A673 (cell line): Measurements from ENCODE around the gene ADAM10.

Experiments used
- EZH2 ChIP-seq: fragments of 200-600 bp; sonication (generic); IDR thresholded peaks from 2 replicates; pipeline ENCODE4 v1.6.1; 2017; ENCODE audit warnings: borderline replicate concordance, low read depth, mild to moderate bottlenecking, mixed read lengths, antibody characterized with exemption, low read length; ENCODE audit not compliant: poor library complexity, severe bottlenecking
- TF ChIP-seq, protein P1 (sequence below): fragments of 300-800, 200-600 bp; sonication (generic); conservative IDR thresholded peaks from 2 replicates; pipeline ENCODE4 v1.5.1; 2017; ENCODE audit warnings: low read depth, mild to moderate bottlenecking, antibody characterized with exemption, low read length, moderate library complexity, mixed read lengths

DNA sequence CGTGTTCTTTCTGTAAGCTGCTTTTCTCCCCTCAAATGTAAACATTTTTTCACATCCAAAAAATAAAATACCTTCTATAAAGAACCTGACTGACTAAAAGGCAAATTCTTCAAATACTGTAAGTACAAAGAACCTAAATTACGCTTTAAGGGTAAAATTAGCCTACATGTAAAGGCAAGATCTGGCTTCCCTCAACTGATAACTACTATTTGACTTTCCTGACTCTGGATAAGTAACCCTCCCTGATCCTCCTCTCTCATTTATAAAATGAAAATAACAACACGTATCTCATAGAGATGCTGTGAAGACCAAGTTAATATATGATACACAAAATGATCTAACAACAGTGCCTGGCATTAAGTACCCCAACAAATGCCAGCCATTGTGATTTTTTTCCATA lies 12.2 kb downstream of the ADAM10 start:
- no peak for TF ChIP-seq EZH2
- TF ChIP-seq, protein P1, sequence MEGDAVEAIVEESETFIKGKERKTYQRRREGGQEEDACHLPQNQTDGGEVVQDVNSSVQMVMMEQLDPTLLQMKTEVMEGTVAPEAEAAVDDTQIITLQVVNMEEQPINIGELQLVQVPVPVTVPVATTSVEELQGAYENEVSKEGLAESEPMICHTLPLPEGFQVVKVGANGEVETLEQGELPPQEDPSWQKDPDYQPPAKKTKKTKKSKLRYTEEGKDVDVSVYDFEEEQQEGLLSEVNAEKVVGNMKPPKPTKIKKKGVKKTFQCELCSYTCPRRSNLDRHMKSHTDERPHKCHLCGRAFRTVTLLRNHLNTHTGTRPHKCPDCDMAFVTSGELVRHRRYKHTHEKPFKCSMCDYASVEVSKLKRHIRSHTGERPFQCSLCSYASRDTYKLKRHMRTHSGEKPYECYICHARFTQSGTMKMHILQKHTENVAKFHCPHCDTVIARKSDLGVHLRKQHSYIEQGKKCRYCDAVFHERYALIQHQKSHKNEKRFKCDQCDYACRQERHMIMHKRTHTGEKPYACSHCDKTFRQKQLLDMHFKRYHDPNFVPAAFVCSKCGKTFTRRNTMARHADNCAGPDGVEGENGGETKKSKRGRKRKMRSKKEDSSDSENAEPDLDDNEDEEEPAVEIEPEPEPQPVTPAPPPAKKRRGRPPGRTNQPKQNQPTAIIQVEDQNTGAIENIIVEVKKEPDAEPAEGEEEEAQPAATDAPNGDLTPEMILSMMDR: no peak
